K562 (cell line): ENCODE data around the gene PPM1N. TPM values are rescaled to one million over a fixed set of nuclear protein-coding genes. Genes with fewer than 3 reads are reported as not detected.

Experiments used
- ATAC-seq: fragments of 200-7000 bp; cut with Tn5 transposase; 3 replicates; pipeline ENCODE4 v1.9.1; 2020; ENCODE audit warnings: moderate library complexity
- BruUV-seq: library from RNA; stranded (reverse); fragments of 400-500 nt; replicated peaks from 2 replicates; lab custom pipeline; 2021; lab: Mats Ljungman, UMichigan
- CTCF ChIA-PET: fragments of 300-600 bp; formaldehyde crosslinking; extraction: SDS; loops from one replicate; lab custom pipeline; 2021; ENCODE audit warnings: low intra/inter-chr PET ratio; lab: Yijun Ruan, JAX
- POLR2A ChIA-PET: fragments of 300-600, 350-650 bp; sonication (Branson Sonifier 250); formaldehyde crosslinking; extraction: SDS; loops from one replicate; lab custom pipeline; 2021; ENCODE audit warnings: antibody characterized with exemption, inconsistent platforms; lab: Yijun Ruan, JAX
- DNase-seq, 4 experiments: peaks; one replicate each; pipeline versions ENCODE4 v3.0.0 to v3.0.0-alpha.2; 2011 to 2018; ENCODE audit warnings: low spot score in 3 of 4, mixed read lengths in 3 of 4; ENCODE audit errors: extremely low read depth in 1 of 4
- FAIRE-seq: peaks from 2 replicates; lab custom pipeline; 2011; peaks lifted over from hg19 to GRCh38; lab: Jason Lieb, UNC
- H2AFZ ChIP-seq: 2 replicates; pipeline ENCODE4 v1.6.0; 2011; ENCODE audit warnings: low read depth, low read length, control low read depth, inconsistent platforms
- H3K27ac ChIP-seq: fragments of 200-600 bp; 3 replicates; pipeline ENCODE4 v1.8.0; 2011; ENCODE audit warnings: low read depth, mild to moderate bottlenecking, control low read depth, inconsistent platforms, low read length, moderate library complexity, mixed read lengths; ENCODE audit errors: extremely low read depth
- H3K27me3 ChIP-seq, 2 experiments: fragments of 300-600 bp in 1 of 2; 2 replicates in 1 of 2; 3 replicates in 1 of 2; pipeline versions ENCODE4 v1.6.0 to v1.8.0; 2011; ENCODE audit warnings: inconsistent platforms in 2 of 2, low read length in 2 of 2, mild to moderate bottlenecking in 1 of 2, mixed read lengths in 1 of 2, moderate library complexity in 1 of 2; ENCODE audit not compliant: control insufficient read depth in 2 of 2, insufficient read depth in 2 of 2
- H3K36me3 ChIP-seq: fragments of 300-600 bp; 3 replicates; pipeline ENCODE4 v1.8.0; 2011; ENCODE audit warnings: mild to moderate bottlenecking, low read length, inconsistent platforms; ENCODE audit not compliant: control insufficient read depth, insufficient read depth
- H3K4me1 ChIP-seq, 2 experiments: fragments of 200-600 bp in 1 of 2; replicated peaks in 1 of 2; 2 replicates in 1 of 2; 3 replicates in 1 of 2; pipeline versions ENCODE4 v1.5.1 to v1.8.0; 2011; ENCODE audit warnings: inconsistent platforms in 2 of 2, low read length in 2 of 2, mild to moderate bottlenecking in 1 of 2, mixed read lengths in 1 of 2, moderate library complexity in 1 of 2; ENCODE audit not compliant: control insufficient read depth in 2 of 2, insufficient read depth in 2 of 2
- H3K4me2 ChIP-seq: 2 replicates; pipeline ENCODE4 v1.6.1; 2011; ENCODE audit warnings: low read length, control low read depth, inconsistent platforms, mixed read lengths; ENCODE audit not compliant: insufficient read depth
- H3K4me3 ChIP-seq: fragments of 200-600 bp; sonication (generic), shearing (Covaris generic); 2 replicates; pipeline ENCODE4 v1.5.1; 2016; ENCODE audit warnings: control low read depth, inconsistent platforms
- H3K79me2 ChIP-seq: fragments of 200-600 bp; 3 replicates; pipeline ENCODE4 v1.8.0; 2011; ENCODE audit warnings: low read length, inconsistent platforms; ENCODE audit not compliant: control insufficient read depth, insufficient read depth
- H3K9ac ChIP-seq, 2 experiments: 2 replicates each; pipeline versions ENCODE4 v1.6.0 to v1.6.1; 2011; ENCODE audit warnings: low read depth in 2 of 2, low read length in 2 of 2, control low read depth in 1 of 2, inconsistent platforms in 1 of 2, mild to moderate bottlenecking in 1 of 2, mixed read lengths in 1 of 2; ENCODE audit not compliant: insufficient read depth in 1 of 2
- H3K9me1 ChIP-seq: one replicate; pipeline ENCODE4 v1.6.0; 2011; ENCODE audit warnings: inconsistent platforms, mild to moderate bottlenecking, low read length, moderate library complexity; ENCODE audit not compliant: control insufficient read depth, insufficient read depth
- H3K9me3 ChIP-seq: replicated peaks from 2 replicates; pipeline ENCODE4 v1.5.1; 2011; ENCODE audit warnings: low read depth, low read length, inconsistent platforms; ENCODE audit not compliant: control insufficient read depth, insufficient read depth
- H4K20me1 ChIP-seq: replicated peaks from 2 replicates; pipeline ENCODE4 v1.6.1; 2011; ENCODE audit warnings: low read length, inconsistent platforms, mixed read lengths; ENCODE audit not compliant: control insufficient read depth, insufficient read depth
- ADNP ChIP-seq: fragments of 200-800 bp; sonication (Bioruptor generic); IDR thresholded peaks from 2 replicates; pipeline ENCODE4 v1.6.1; 2016; ENCODE audit warnings: missing genetic modification characterization, missing compliant biosample characterization
- CHD2 ChIP-seq: IDR thresholded peaks from 2 replicates; pipeline ENCODE4 v1.6.1; 2011; ENCODE audit warnings: low read depth, low read length
- CTBP1 ChIP-seq: fragments of 450-650 bp; IDR thresholded peaks from 2 replicates; pipeline ENCODE4 v1.6.1; 2016; ENCODE audit warnings: borderline replicate concordance
- PTRF ChIP-seq: fragments of 450-650 bp; IDR thresholded peaks from 2 replicates; pipeline ENCODE4 v1.6.1; 2016; ENCODE audit warnings: mild to moderate bottlenecking, missing genetic modification characterization, missing compliant biosample characterization
- SIN3A ChIP-seq, 2 experiments: fragments of 150-350 bp in 1 of 2; IDR thresholded peaks; 2 replicates each; pipeline ENCODE4 v1.6.1; 2011 to 2016; ENCODE audit warnings: borderline replicate concordance in 2 of 2, low read depth in 2 of 2, low read length in 2 of 2, mild to moderate bottlenecking in 2 of 2, moderate library complexity in 2 of 2; ENCODE audit not compliant: control insufficient read depth in 1 of 2
- TAF1 ChIP-seq: IDR thresholded peaks from 2 replicates; pipeline ENCODE4 v1.6.1; 2011; ENCODE audit warnings: mild to moderate bottlenecking, low read length, moderate library complexity; ENCODE audit not compliant: insufficient read depth, control insufficient read depth, severe bottlenecking; ENCODE audit errors: extremely low read depth
- ZC3H4 ChIP-seq: sonication (generic); formaldehyde crosslinking; IDR thresholded peaks from 2 replicates; pipeline ENCODE4 v1.9.0; 2021; ENCODE audit warnings: missing genetic modification reagents, borderline replicate concordance
- ZKSCAN3 ChIP-seq: fragments of 250-450 bp; sonication (Bioruptor Pico); IDR thresholded peaks from 2 replicates; pipeline ENCODE4 v1.4.0; 2020
- ZNF551 ChIP-seq: fragments of 250-450 bp; sonication (Bioruptor Pico); IDR thresholded peaks from 2 replicates; pipeline ENCODE4 v1.5.0; 2021; ENCODE audit warnings: mild to moderate bottlenecking, moderate library complexity
- WGBS: fragments of 100-300 bp; shearing (Covaris generic); methylation state at CpG from one replicate; pipeline ENCODE4 v1.1.6; 2016; ENCODE audit warnings: low coverage, mixed read lengths; ENCODE audit not compliant: insufficient coverage; ENCODE audit errors: missing lambda C conversion rate; 5-methylcytosine and 5-hydroxymethylcytosine counted together
- in situ Hi-C: fragments of 300-500 bp; cut with MboI; formaldehyde crosslinking; loops from 4 replicates; pipeline ENCODE4 v1.15.0; 2018; ENCODE audit warnings: inconsistent platforms, mixed read lengths
- intact Hi-C: fragments of 100-400 bp; cut with micrococcal nuclease; formaldehyde crosslinking; loops from 2 replicates; pipeline ENCODE4 v1.14.2; 2022
- polyA plus RNA-seq, 8 experiments: library from polyadenylated mRNA; depleted of rRNA in 4 of 8; stranded (reverse) in 5 of 8; unstranded in 3 of 8; fragments of >200 nt; fragmentation: Nextera tagmentation in 2 of 8; fragmentation: Illumina TruSeq in 1 of 8; extraction: Ambion mirVana in 2 of 8; extraction: Trizol in 1 of 8; gene quantifications; 2 replicates each; pipeline versions ENCODE4 v1.2.1 to v1.2.3, GENCODE V29; 2011 to 2014; ENCODE audit warnings: inconsistent platforms in 1 of 8, missing spikeins in 1 of 8
- total RNA-seq, 7 experiments: library from RNA; depleted of rRNA in 6 of 7; stranded (reverse); fragments of >200 nt in 6 of 7; fragmentation: Illumina TruSeq in 2 of 7; extraction: Trizol in 2 of 7; gene quantifications; 2 replicates each; pipeline versions ENCODE4 v1.2.1 to v1.2.3, GENCODE V29; 2011 to 2021; ENCODE audit warnings: low replicate concordance in 1 of 7
- TF ChIP-seq, protein P1 (sequence below): sonication (generic); formaldehyde crosslinking; IDR thresholded peaks from 2 replicates; pipeline ENCODE4 v1.8.1; 2023; ENCODE audit warnings: mild to moderate bottlenecking, missing genetic modification reagents
- TF ChIP-seq, protein P2 (sequence below): sonication (generic); formaldehyde crosslinking; IDR thresholded peaks from 2 replicates; pipeline ENCODE4 v1.8.0; 2022; ENCODE audit warnings: missing genetic modification reagents, mild to moderate bottlenecking, borderline replicate concordance
- TF ChIP-seq, protein P3 (sequence below), 2 experiments: fragments of 450-650 bp in 1 of 2; IDR thresholded peaks; 2 replicates each; pipeline ENCODE4 v1.6.1; 2011 to 2017; ENCODE audit warnings: low read depth in 2 of 2, antibody characterized with exemption in 1 of 2, borderline replicate concordance in 1 of 2, low read length in 1 of 2, mild to moderate bottlenecking in 1 of 2, mixed read lengths in 1 of 2; ENCODE audit not compliant: control insufficient read depth in 1 of 2

Gene PPM1N
- total and polyA plus RNA-seq, 9 of the 15 experiments (the other 6 are each of a cell fraction or from before 2014, with no cell fraction given): 4.5 to 15.6 (median 8.7) TPM

DNA sequence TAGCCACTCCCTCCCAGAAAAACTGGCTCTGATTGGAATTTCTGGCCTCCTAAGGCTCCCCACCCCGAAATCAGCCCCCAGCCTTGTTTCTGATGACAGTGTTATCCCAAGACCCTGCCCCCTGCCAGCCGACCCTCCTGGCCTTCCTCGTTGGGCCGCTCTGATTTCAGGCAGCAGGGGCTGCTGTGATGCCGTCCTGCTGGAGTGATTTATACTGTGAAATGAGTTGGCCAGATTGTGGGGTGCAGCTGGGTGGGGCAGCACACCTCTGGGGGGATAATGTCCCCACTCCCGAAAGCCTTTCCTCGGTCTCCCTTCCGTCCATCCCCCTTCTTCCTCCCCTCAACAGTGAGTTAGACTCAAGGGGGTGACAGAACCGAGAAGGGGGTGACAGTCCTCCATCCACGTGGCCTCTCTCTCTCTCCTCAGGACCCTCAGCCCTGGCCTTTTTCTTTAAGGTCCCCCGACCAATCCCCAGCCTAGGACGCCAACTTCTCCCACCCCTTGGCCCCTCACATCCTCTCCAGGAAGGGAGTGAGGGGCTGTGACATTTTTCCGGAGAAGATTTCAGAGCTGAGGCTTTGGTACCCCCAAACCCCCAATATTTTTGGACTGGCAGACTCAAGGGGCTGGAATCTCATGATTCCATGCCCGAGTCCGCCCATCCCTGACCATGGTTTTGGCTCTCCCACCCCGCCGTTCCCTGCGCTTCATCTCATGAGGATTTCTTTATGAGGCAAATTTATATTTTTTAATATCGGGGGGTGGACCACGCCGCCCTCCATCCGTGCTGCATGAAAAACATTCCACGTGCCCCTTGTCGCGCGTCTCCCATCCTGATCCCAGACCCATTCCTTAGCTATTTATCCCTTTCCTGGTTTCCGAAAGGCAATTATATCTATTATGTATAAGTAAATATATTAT lies 24.3 kb upstream of the PPM1N start:
- ATAC-seq (no peak), FAIRE-seq (no peak), DNase-seq (no peak)
- in situ Hi-C loops (no loop called here), intact Hi-C loops (no loop called here)
- no peaks in the 10 kb centered on the region for H3K36me3 ChIP-seq
- H3K9me3 ChIP-seq: no peaks in the 10 kb centered on the region
- no peaks in the 10 kb centered on the region for H4K20me1 ChIP-seq
- no peak overlapping the region for H3K4me3 ChIP-seq
- ChIA-PET POLR2A (interaction anchor here (0.6 kb wide), 1 partner anchor 32 kb away, joined by 3 read pairs; no protein-coding TSS in a partner anchor), CTCF (interaction anchor here (0.6 kb wide), 1 partner anchor 32 kb away, joined by 3 read pairs; no protein-coding TSS in a partner anchor)
- BruUV-seq: no TSS peak
- no peak overlapping the region for H3K9ac ChIP-seq
- H3K79me2 ChIP-seq: no peaks in the 10 kb centered on the region
- H3K9me1 ChIP-seq: no peaks in the 10 kb centered on the region
- no peak overlapping the region for H2AFZ ChIP-seq
- H3K27me3 ChIP-seq: no peaks in the 10 kb centered on the region
- no peak overlapping the region for H3K27ac ChIP-seq
- H3K4me1 ChIP-seq: peaks cover 15 to 34% of the 10 kb centered on the region in 2 experiments; a peak in 4 of 5 replicates
- 58% methylated on average over 23 of the region's 27 CpGs for WGBS
- H3K4me2 ChIP-seq: no peak overlapping the region
- TF ChIP-seq PTRF (tag) (no peak), ZNF551 (no peak), ZKSCAN3 (CRISPR knock-in tag) (no peak), TAF1 (peak; percentile 17), SIN3A (IDR thresholded peaks at IDR 0.05; ENCODE audit: borderline replicate concordance in 2 of 2, control insufficient read depth in 1 of 2, low read depth in 2 of 2, low read length in 2 of 2) (peak in 1 of 2 experiments; percentile 41; a peak in 1 of 4 replicates), CTBP1 (no peak), ADNP (no peak), CHD2 (peak; percentile 3; the same call in 1 of the 2 replicates), ZC3H4 (CRISPR knock-in tag) (peak; percentile 23; the same call in 1 of the 2 replicates)
- TF ChIP-seq, protein P1, sequence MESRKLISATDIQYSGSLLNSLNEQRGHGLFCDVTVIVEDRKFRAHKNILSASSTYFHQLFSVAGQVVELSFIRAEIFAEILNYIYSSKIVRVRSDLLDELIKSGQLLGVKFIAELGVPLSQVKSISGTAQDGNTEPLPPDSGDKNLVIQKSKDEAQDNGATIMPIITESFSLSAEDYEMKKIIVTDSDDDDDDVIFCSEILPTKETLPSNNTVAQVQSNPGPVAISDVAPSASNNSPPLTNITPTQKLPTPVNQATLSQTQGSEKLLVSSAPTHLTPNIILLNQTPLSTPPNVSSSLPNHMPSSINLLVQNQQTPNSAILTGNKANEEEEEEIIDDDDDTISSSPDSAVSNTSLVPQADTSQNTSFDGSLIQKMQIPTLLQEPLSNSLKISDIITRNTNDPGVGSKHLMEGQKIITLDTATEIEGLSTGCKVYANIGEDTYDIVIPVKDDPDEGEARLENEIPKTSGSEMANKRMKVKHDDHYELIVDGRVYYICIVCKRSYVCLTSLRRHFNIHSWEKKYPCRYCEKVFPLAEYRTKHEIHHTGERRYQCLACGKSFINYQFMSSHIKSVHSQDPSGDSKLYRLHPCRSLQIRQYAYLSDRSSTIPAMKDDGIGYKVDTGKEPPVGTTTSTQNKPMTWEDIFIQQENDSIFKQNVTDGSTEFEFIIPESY (CRISPR knock-in tag): no peak
- TF ChIP-seq, protein P2, sequence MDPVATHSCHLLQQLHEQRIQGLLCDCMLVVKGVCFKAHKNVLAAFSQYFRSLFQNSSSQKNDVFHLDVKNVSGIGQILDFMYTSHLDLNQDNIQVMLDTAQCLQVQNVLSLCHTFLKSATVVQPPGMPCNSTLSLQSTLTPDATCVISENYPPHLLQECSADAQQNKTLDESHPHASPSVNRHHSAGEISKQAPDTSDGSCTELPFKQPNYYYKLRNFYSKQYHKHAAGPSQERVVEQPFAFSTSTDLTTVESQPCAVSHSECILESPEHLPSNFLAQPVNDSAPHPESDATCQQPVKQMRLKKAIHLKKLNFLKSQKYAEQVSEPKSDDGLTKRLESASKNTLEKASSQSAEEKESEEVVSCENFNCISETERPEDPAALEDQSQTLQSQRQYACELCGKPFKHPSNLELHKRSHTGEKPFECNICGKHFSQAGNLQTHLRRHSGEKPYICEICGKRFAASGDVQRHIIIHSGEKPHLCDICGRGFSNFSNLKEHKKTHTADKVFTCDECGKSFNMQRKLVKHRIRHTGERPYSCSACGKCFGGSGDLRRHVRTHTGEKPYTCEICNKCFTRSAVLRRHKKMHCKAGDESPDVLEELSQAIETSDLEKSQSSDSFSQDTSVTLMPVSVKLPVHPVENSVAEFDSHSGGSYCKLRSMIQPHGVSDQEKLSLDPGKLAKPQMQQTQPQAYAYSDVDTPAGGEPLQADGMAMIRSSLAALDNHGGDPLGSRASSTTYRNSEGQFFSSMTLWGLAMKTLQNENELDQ (CRISPR knock-in tag): no peak
- TF ChIP-seq, protein P3, sequence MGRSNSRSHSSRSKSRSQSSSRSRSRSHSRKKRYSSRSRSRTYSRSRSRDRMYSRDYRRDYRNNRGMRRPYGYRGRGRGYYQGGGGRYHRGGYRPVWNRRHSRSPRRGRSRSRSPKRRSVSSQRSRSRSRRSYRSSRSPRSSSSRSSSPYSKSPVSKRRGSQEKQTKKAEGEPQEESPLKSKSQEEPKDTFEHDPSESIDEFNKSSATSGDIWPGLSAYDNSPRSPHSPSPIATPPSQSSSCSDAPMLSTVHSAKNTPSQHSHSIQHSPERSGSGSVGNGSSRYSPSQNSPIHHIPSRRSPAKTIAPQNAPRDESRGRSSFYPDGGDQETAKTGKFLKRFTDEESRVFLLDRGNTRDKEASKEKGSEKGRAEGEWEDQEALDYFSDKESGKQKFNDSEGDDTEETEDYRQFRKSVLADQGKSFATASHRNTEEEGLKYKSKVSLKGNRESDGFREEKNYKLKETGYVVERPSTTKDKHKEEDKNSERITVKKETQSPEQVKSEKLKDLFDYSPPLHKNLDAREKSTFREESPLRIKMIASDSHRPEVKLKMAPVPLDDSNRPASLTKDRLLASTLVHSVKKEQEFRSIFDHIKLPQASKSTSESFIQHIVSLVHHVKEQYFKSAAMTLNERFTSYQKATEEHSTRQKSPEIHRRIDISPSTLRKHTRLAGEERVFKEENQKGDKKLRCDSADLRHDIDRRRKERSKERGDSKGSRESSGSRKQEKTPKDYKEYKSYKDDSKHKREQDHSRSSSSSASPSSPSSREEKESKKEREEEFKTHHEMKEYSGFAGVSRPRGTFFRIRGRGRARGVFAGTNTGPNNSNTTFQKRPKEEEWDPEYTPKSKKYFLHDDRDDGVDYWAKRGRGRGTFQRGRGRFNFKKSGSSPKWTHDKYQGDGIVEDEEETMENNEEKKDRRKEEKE (IDR thresholded peaks at IDR 0.05; ENCODE audit: borderline replicate concordance in 1 of 2, control insufficient read depth in 1 of 2, low read depth in 2 of 2, low read length in 1 of 2): peak in 1 of 2 experiments; percentile 48; a peak in 1 of 4 replicates
